Right renal cortex interstitium (tissue), 3 donors: ENCODE results near the gene VASH2. TPM values are rescaled to one million over a fixed set of nuclear protein-coding genes. Genes with fewer than 3 reads are reported as not detected.

Experiments used
- DNase-seq, 3 donors: peaks; one replicate each; pipeline ENCODE4 v3.0.0-alpha.2; 2013; ENCODE audit warnings: low read depth in 3 of 3, low spot score in 2 of 3
- polyA plus RNA-seq, 3 donors: library from polyadenylated mRNA; unstranded; fragments of 120-200 nt; gene quantifications; one replicate each; pipeline ENCODE4 v1.2.1, GENCODE V29; 2013; ENCODE audit not compliant: insufficient read length in 3 of 3

The VASH2 gene
- polyA plus RNA-seq, 3 donors: 20.3 to 24.9 (median 23.5) TPM

GRCh38 chr1:212928323-212929291 is 21.7 kb upstream of the VASH2 start:
- no peak for DNase-seq

DNA sequence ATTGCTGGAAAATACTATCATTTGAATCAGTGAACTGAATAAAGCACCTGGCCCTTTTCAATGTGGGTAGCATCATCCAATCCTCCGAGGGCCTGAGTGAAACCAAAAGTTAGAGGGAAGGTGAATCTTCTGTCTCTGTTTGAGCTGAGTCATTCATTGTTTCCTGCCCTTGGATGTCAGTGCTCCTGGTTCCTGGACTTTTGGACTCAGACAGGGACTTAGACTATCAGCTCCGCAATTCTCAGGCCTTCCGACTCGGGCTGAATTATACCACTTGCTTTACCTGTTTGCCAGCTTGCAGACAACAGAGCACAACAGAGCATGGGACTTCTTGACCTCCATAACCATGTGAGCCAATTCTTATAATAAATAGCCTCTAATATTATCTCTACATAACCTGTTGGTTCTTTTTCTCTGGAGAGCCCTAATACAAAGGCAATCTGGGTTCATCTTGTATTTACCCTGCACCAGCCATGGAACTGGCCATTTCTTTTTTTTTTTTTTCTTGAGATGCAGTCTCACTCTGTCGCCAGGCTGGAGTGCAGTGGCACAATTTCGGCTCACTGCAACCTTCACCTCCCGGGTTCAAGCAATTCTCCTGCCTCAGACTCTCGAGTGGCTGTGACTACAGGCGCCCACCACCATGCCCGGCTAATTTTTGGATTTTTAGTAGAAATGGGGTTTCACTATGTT is 19.2 kb upstream of the VASH2 start:
- no peak for DNase-seq

DNA sequence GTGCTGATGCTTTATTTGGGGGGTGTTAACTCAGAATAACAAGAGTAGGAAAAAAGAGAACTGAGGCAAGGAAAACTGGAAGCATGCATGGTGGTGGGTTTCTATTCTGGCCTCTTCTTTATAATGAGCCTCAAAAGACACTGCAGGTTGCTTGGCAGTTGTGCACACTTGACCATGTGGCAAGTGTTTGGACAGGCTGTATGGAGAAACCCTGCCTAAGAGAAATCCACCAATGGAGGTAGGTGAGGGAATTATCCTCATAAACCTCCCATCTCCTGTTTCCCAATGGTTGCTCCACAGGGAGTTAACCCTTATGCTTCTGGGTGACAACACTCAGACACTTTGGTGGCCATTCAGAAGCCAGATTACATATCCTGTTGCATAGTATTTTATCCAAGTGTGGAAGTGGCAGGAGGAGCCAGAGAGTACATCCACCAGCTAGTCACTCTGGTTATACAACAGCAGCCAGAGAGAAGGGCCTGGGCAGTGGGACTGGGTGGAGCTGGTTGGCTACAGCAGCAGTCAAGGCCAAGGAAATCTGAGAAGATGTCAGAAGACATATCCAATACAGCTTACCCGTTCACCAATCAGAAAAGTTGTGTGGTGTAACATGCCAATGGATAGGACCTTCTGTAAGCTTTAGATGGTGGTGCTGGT is 16.4 kb upstream of the VASH2 start:
- DNase-seq: no peak

DNA sequence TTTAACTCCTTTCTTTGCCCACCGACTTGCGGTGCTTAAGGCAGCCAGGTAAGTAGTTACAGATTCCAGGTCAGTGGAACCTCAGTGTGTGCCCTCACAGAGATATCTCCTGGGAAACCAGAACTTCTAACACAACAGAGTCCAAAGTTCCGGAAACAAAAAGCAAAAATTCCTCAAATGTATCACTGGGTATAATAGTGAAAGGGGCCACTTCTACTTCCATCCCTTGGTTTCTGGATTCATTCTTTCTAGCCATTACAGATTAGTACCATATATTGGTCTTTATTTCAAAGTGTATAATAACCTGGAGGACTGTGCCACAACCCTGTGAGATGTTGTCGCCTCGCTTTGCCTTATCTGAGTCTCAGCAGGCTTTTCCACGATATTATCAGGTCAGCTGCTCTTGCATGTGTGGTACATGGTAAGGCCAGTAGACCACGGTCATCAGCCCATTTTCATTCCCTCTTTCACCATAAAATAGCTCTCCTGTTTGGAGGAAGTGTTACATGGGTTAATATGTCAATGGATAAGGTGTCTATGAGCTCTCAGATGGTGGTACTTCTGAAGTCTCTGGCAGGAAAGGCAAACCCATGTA is 14.9 kb upstream of the VASH2 start:
- no peak for DNase-seq

DNA sequence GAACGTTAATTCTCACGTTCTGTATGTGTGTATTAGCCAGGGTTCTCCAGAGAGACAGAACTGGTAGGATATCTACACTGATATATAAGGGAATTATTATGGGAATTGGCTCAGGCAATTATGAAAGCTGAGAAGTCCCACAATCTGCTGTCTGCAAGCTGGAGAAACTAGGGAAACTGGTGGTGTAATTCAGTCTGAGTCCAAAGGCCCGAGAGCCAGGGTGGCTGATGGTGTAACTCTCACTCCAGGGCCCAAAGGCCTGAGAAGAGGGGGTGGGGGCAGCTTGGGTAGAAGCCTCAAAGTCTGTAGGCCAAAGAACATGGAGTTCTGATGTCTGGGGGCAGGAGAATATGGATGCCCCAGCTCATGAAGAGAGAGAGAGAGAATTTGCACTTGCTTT is 13.3 kb upstream of the VASH2 start:
- no peak for DNase-seq

- DNase-seq: no peak
Measured at GRCh38 chr1:212938846-212939245, 11.5 kb upstream of the VASH2 start.

- no peak for DNase-seq
Measured at GRCh38 chr1:212941452-212941851, 8.9 kb upstream of the VASH2 start.

DNA sequence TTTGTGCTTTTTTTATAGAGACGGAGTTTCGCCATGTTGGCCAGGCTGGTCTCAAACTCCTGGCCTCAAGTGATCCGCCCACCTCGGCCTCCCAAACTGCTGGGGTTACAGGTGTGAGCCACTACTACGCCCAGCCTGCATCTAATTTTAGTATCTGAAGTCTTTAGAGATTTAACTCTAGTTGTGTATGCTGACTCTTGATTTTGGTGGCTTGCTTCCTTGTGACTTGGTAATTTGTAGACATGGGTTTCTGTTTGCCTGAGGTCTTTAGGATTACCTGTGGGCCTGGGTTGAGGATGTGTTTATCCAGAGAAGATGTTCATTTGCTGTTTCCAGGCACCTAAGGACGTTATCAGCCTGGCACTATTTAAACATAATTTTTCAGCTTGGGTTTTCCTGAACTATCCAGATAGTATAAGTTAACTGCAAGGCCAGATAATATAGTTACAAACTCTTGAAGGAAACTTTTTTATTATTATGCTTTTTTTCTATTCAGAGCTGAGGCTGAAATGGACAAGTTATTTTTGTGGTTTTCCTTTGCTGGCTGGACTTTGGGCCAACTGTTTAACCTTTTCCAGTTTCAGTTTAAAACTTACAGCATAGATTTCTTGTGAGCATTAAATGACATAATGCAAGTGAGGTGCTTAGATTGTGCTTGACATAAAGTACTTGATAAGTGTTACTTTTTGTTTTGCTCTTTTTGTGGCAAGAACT is 7.5 kb upstream of the VASH2 start:
- DNase-seq: no peak

GRCh38 chr1:212943393-212943710 is 7.0 kb upstream of the VASH2 start:
- no peak for DNase-seq

DNA sequence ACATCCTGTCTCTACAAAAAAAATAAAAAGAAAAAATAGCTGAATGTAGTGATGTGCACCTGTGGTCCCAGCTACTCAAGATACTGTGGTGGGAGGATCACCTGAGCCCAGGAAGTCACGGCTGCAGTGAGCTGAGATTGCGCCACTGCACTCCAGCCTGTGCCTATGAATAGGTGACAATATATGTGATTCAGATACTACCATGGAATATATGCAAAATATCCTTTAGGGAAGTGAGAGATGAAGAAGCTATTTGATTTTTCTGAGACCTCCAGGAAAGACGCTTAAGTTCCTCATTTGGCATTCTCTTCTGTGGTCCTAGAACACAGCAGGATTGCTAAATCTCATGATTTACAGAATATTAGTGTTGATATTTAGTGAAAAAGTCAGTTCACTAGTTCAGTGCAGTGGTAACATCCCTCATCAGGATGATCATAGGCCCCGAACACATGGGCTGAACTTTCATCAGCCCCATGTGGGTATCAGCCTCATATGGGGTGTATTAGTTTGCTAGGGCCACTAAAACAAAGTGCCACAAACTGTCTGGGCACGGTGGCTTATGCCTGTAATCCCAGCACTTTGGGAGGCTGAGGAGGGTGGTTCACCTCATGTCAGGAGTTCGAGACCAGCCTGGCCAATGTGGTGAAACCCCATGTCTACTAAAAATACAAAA is 6.0 kb upstream of the VASH2 start:
- no peak for DNase-seq

- no peak for DNase-seq
Measured at GRCh38 chr1:212945056-212945455, 5.3 kb upstream of the VASH2 start.

- no peak for DNase-seq
Measured at GRCh38 chr1:212945463-212946160, 4.7 kb upstream of the VASH2 start.

DNA sequence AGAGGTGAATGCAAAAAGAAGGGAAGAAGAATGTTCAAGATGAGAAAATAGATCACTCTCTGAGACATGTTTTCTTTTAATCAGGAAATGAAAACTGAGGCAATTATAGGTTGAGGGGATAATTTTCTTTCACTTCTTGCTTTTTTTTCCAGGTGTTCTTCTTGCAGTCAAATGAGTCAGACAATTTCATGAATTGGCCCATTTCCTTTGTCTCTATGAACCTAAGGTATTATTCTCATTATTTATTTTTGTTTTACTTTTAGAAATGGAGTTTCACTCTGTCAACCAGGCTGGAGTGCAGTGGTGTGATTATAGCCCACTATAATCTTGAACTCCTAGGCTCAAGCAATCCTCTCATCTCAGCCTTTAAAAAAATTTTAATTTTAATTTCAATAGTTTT is 3.5 kb upstream of the VASH2 start:
- no peak for DNase-seq

GRCh38 chr1:212949771-212950170 is 570 bp upstream of the VASH2 start:
- no peak for DNase-seq

DNA sequence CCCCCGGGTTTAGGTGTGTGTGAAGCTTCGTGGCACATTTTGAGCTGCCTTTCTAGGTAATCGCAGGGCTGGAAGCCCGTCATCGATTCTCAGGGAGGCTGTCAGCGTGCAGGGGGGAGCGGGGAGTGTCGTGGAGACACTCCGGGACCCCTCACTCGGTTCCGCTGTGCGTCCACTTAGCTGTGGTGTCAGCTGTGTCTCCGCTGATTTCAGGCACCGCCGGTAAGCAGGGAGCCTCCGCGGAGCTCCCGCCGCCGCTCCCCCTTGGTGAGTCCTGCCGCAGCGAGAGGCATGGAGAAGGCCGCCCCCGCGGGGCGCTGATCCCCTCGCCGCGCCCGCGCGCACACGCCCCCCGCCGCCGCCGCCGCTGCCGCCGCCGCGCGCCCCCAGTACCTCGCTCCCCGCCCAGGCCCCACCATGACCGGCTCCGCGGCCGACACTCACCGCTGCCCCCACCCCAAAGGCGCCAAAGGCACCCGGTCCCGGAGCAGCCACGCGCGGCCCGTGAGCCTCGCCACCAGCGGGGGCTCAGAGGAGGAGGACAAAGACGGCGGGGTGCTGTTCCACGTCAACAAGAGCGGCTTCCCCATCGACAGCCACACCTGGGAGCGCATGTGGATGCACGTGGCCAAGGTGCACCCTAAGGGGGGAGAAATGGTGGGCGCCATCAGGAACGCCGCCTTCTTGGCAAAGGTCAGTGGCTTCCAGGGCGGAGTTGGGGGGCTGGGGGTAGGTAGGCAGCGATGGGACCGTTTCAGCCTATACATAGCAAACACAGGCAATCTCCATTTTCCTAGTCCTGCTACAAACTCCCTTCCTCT is 995 bp downstream of the VASH2 start:
- DNase-seq: no peak

DNA sequence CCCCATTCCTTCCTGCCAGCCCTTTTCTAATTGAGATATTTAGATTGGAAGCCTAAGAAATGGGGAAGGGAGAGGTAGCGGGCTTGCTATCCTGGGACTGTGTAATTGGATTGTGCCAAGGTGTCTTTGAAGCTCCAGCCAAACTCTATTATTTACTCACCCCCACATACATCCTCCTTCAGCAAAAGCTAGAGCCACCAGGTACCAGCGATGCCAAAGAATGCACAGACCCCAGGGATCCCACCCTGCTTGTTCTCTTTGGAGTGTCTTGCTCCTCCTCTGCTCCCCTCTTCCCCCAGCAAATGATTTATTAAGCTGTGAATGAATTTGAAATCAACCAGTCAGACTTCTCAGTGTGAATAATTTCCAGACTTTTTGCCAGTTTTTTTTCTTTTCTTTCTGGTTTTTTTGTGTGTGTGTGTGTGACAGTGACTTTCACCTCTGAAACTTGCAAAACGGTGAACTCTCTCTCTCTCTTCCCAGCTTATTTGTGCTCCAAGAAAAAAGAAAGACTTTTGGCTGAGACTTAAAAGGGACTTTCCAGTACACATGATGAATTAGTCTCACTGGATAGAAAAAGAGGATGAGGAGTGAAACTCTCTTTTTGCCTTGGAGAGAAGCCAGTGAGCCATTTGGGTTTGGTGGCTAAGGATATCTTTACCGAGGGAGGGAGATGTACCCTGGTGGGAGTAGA is 1.8 kb downstream of the VASH2 start:
- DNase-seq: no peak

- no peak for DNase-seq
Measured at GRCh38 chr1:212952641-212952976, 2.3 kb downstream of the VASH2 start.

- DNase-seq: no peak
Measured at GRCh38 chr1:212953321-212953720, 3.0 kb downstream of the VASH2 start.
